Measurements from ENCODE around the gene ACIN1. TPM values are rescaled to one million over a fixed set of nuclear protein-coding genes. Genes with fewer than 3 reads are reported as not detected.

The ACIN1 gene
- total and polyA plus RNA-seq, 12 donors, result 73.1 to 431 (median 133) TPM

DNA sequence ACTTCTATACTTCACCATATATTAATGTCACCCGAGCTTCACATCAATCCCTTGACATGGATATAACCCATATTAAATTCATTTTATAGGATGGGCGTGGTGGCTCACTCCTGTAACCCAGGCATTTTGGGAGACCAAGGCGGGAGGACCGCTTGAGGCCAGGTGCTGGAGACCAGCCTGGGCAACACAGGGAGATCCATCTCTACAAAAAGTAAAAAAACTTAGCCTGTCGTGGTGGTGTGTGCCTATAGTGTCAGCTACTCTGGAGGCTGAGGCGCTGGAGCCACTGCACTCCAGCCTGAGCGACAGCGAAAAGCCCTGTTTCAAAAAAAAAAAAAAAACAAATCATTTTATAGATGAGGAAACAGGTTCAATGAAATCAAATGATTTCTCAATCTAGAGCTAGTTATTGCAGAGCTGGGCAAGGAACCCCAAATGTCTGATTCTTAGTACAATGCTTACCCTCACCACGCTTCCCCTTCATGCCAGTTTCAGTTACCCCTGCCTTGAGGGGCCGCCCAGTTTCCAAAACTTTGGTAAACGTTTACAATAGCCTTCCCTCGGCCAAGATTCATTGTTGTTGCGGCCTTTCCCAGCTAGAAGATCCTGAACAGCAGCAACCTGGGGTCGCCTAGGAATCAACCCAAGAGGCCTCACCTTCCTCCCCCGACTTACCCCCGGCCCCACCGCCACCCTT, 61.0 kb downstream of the ACIN1 start:
- intact Hi-C loops (cut with DNase I), result no loop called here
- Histone ChIP-seq H3K36me3 (replicated peaks in 1 of 2) (peaks cover 0 to 37% of the 10 kb centered on the region in 2 donors), H3K9me3 (replicated peaks in 1 of 3) (no peaks in the 10 kb centered on the region), H3K4me3 (peak overlapping the region; percentile 17 to 68 (median 40)), H3K4me1 (replicated peaks in 1 of 2) (peaks cover 12 to 15% of the 10 kb centered on the region in 2 donors), H3K27me3 (no peaks in the 10 kb centered on the region), H3K27ac (peak overlapping the region; percentile 85 to 96 (median 93))
- 41 to 58% (median 47%) methylated on average over 13 to 17 of the region's 17 CpGs for WGBS, 4 donors
- TF ChIP-seq CTCF (IDR thresholded peaks at IDR 0.05) (no peak), POLR2A (IDR thresholded peaks at IDR 0.05) (no peak)
- DNase-seq, result no peak

DNA sequence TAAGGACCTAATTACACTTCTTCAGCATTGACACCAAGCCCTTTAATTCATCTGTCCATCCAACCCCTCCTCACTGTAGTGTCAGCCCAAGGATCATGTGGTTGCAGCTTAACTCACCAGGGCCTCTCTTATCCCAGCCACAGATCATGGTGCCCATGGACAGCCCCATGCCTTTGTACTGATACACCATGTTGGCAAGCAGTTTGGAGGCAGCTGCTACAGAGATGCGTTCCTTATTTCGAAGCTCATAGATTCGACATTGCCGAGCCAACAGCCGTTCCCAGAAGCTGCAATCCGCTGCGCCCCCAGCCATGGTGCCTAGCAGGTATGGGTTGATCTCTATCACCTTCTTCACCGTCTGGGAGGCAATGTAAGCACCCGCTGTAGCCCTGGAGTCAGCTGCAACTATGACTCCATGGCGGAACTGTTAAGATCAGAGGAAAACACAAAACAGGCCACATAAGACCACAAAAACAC, 61.6 kb downstream of the ACIN1 start:
- H3K4me1 ChIP-seq (replicated peaks in 1 of 2), result peaks cover 12 to 15% of the 10 kb centered on the region in 2 donors
- TF ChIP-seq POLR2A (IDR thresholded peaks at IDR 0.05) (no peak), CTCF (IDR thresholded peaks at IDR 0.05) (no peak)
- peak overlapping the region in 1 of 4 donors; percentile 68 for H3K4me3 ChIP-seq
- H3K9me3 ChIP-seq (replicated peaks in 1 of 3), result no peaks in the 10 kb centered on the region
- H3K27ac ChIP-seq, result no peak overlapping the region
- DNase-seq, result no peak
- WGBS, 4 donors, result 88 to 99% (median 94%) methylated on average over 10 of the region's 10 CpGs
- peaks cover 0 to 41% of the 10 kb centered on the region in 2 donors for H3K36me3 ChIP-seq (replicated peaks in 1 of 2)
- H3K27me3 ChIP-seq, result no peaks in the 10 kb centered on the region
- intact Hi-C loops (cut with DNase I), result no loop called here

DNA sequence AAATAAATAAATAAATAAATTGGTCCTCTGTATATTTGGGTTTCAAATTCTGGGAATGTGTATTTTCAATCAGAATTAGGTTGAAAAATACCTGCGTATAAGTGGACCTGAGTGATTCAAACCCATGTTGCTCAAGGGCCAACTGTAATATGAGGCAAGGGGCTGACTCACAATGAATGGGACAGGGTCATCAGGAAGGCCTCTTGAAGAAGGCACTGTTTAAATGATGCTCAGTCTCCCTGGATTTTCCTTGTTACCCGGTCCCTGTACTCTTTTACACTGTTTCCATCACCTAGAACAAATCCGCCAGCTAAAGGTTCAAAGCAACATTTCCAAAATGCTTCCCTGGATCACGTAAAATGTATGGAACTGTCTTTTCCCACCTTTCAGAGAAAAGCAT, 64.0 kb downstream of the ACIN1 start:
- H3K9me3 ChIP-seq (replicated peaks in 1 of 3), result no peaks in the 10 kb centered on the region
- H3K36me3 ChIP-seq (replicated peaks in 1 of 2), result peaks cover 0 to 54% of the 10 kb centered on the region in 2 donors
- DNase-seq, result no peak
- H3K27me3 ChIP-seq, result no peaks in the 10 kb centered on the region
- no peak overlapping the region for H3K4me3 ChIP-seq
- intact Hi-C loops (cut with DNase I), result no loop called here
- WGBS, 4 donors, result 90 to 98% (median 94%) methylated on average over 4 of the region's 4 CpGs
- no peak overlapping the region for H3K27ac ChIP-seq
- peaks cover 12 to 15% of the 10 kb centered on the region in 2 donors for H3K4me1 ChIP-seq (replicated peaks in 1 of 2)
- TF ChIP-seq CTCF (IDR thresholded peaks at IDR 0.05), result no peak
- no peak for TF ChIP-seq POLR2A (IDR thresholded peaks at IDR 0.05)

DNA sequence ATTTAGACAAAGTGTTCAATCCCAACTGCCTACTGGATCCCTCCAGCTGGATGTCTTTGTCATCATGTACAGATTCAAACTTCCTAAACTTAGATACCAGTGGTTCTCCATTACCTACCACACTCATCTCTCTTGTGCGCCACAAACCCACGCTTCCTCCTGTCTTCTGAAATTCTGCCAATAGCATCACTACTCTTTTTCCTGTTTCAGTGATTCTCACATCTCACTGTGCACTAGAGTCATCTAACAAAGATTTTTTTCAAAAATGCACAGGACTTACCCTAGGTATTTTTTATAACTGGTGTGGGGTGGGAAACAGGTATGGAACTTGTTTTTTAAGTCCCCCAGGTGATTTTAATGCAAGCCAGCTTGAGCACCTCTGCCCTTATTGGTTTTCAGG, 66.1 kb downstream of the ACIN1 start:
- intact Hi-C loops (cut with DNase I), result no loop called here
- Histone ChIP-seq H3K4me3 (no peak overlapping the region), H3K4me1 (replicated peaks in 1 of 2) (peaks cover 5 to 8% of the 10 kb centered on the region in 2 donors), H3K27me3 (no peaks in the 10 kb centered on the region), H3K36me3 (replicated peaks in 1 of 2) (peaks cover 0 to 65% of the 10 kb centered on the region in 2 donors), H3K9me3 (replicated peaks in 1 of 3) (no peaks in the 10 kb centered on the region), H3K27ac (no peak overlapping the region)
- no peak for DNase-seq
- TF ChIP-seq POLR2A (IDR thresholded peaks at IDR 0.05), result no peak
- TF ChIP-seq CTCF (IDR thresholded peaks at IDR 0.05), result no peak
- 74 to 81% (median 77%) methylated on average over 2 of the region's 2 CpGs for WGBS, 4 donors
